GM23338 (cell line): ENCODE results near the gene PAPPA. TPM values are rescaled to one million over a fixed set of nuclear protein-coding genes. Genes with fewer than 3 reads are reported as not detected.

Source experiments
- ATAC-seq: fragments of 200-7000 bp; cut with Tn5 transposase; 3 replicates; pipeline ENCODE4 v1.9.1; 2020
- DNase-seq: peaks from one replicate; pipeline ENCODE4 v3.0.0-alpha.2; 2015; ENCODE audit warnings: low spot score
- H2AFZ ChIP-seq: fragments of 200-600 bp; sonication (generic); 2 replicates; pipeline ENCODE4 v1.8.0; 2016; ENCODE audit warnings: antibody characterized with exemption, mild to moderate bottlenecking, moderate library complexity
- H3F3A ChIP-seq: fragments of 200-600 bp; sonication (generic); replicated peaks from 2 replicates; pipeline ENCODE4 v1.8.0; 2017; ENCODE audit warnings: antibody characterized with exemption, mixed run types, low read depth
- H3K27ac ChIP-seq: fragments of 200-600 bp; sonication (generic); 2 replicates; pipeline ENCODE4 v1.6.1; 2016; ENCODE audit warnings: low read depth
- H3K27me3 ChIP-seq: fragments of 200-600 bp; sonication (generic); 2 replicates; pipeline ENCODE4 v1.8.0; 2016; ENCODE audit warnings: mild to moderate bottlenecking, mixed run types, moderate library complexity; ENCODE audit not compliant: insufficient read depth
- H3K36me3 ChIP-seq: fragments of 200-600 bp; sonication (generic); 2 replicates; pipeline ENCODE4 v1.8.0; 2016; ENCODE audit warnings: mild to moderate bottlenecking; ENCODE audit not compliant: insufficient read depth
- H3K4me1 ChIP-seq: fragments of 200-600 bp; sonication (generic); 2 replicates; pipeline ENCODE4 v1.8.0; 2016; ENCODE audit warnings: mild to moderate bottlenecking, moderate library complexity; ENCODE audit not compliant: insufficient read depth
- H3K4me2 ChIP-seq: fragments of 200-600 bp; sonication (generic); 2 replicates; pipeline ENCODE4 v1.7.1; 2017; ENCODE audit warnings: mixed run types
- H3K4me3 ChIP-seq: fragments of 200-600 bp; sonication (generic); 2 replicates; pipeline ENCODE4 v1.6.1; 2016; ENCODE audit warnings: mixed run types
- H3K79me2 ChIP-seq: fragments of 200-600 bp; sonication (generic); replicated peaks from 2 replicates; pipeline ENCODE4 v1.8.0; 2017; ENCODE audit warnings: mild to moderate bottlenecking; ENCODE audit not compliant: insufficient read depth
- H3K9me2 ChIP-seq: fragments of 200-600 bp; sonication (generic); 2 replicates; pipeline ENCODE4 v1.8.0; 2017; ENCODE audit not compliant: insufficient read depth
- H4K20me1 ChIP-seq: fragments of 200-600 bp; sonication (generic); replicated peaks from 2 replicates; pipeline ENCODE4 v1.8.0; 2017; ENCODE audit warnings: mild to moderate bottlenecking; ENCODE audit not compliant: insufficient read depth
- H3K27ac Mint-ChIP-seq: 2 replicates; pipeline ENCODE4 v1.8.0; 2020; ENCODE audit warnings: inconsistent platforms, mild to moderate bottlenecking, moderate library complexity, mixed read lengths
- H3K27me3 Mint-ChIP-seq: 3 replicates; pipeline ENCODE4 v1.8.0; 2022; ENCODE audit warnings: low read depth, mild to moderate bottlenecking, moderate library complexity, mixed read lengths, inconsistent platforms; ENCODE audit not compliant: insufficient read depth, poor library complexity
- H3K36me3 Mint-ChIP-seq: 3 replicates; pipeline ENCODE4 v1.8.0; 2021; ENCODE audit warnings: low read depth, mild to moderate bottlenecking, inconsistent platforms, moderate library complexity, mixed read lengths
- H3K4me1 Mint-ChIP-seq: 3 replicates; pipeline ENCODE4 v1.8.0; 2020; ENCODE audit warnings: mild to moderate bottlenecking, inconsistent platforms, mixed read lengths
- H3K4me3 Mint-ChIP-seq: 3 replicates; pipeline ENCODE4 v1.8.0; 2021; ENCODE audit warnings: moderate library complexity, mild to moderate bottlenecking, inconsistent platforms, mixed read lengths
- H3K9me3 Mint-ChIP-seq: 3 replicates; pipeline ENCODE4 v1.8.0; 2020; ENCODE audit warnings: moderate library complexity, mild to moderate bottlenecking, inconsistent platforms, mixed read lengths
- CREB1 ChIP-seq: fragments of 250-450 bp; sonication (Bioruptor Pico); IDR thresholded peaks from 2 replicates; pipeline ENCODE4 v1.5.0; 2020; ENCODE audit warnings: low read depth, mild to moderate bottlenecking, moderate library complexity
- EZH2 ChIP-seq: fragments of 200-600 bp; sonication (generic); IDR thresholded peaks from one replicate; pipeline ENCODE4 v1.8.0; 2017; ENCODE audit warnings: antibody characterized with exemption, mild to moderate bottlenecking, low read depth; ENCODE audit not compliant: unreplicated experiment
- EZH2phosphoT487 ChIP-seq: fragments of 200-600 bp; sonication (generic); IDR thresholded peaks from one replicate; pipeline ENCODE4 v1.8.1; 2018; ENCODE audit warnings: antibody characterized with exemption; ENCODE audit not compliant: unreplicated experiment
- JUNB ChIP-seq: IDR thresholded peaks from one replicate; pipeline ENCODE4 v1.6.1; 2016; ENCODE audit warnings: antibody characterized with exemption; ENCODE audit not compliant: unreplicated experiment
- NANOG ChIP-seq: IDR thresholded peaks from 2 replicates; pipeline ENCODE4 v1.6.1; 2016; ENCODE audit warnings: antibody characterized with exemption, borderline replicate concordance
- POLR2AphosphoS5 ChIP-seq: IDR thresholded peaks from 2 replicates; pipeline ENCODE4 v1.6.1; 2016; ENCODE audit warnings: antibody characterized with exemption, low read depth
- STAT1 ChIP-seq: IDR thresholded peaks from one replicate; pipeline ENCODE4 v1.6.1; 2016; ENCODE audit warnings: antibody characterized with exemption; ENCODE audit not compliant: unreplicated experiment
- ZNF114 ChIP-seq: fragments of 250-450 bp; sonication (Bioruptor Pico); IDR thresholded peaks from 2 replicates; pipeline ENCODE4 v1.5.0; 2020; ENCODE audit warnings: mild to moderate bottlenecking, moderate library complexity
- ZNF331 ChIP-seq: fragments of 250-450 bp; sonication (Bioruptor Pico); IDR thresholded peaks from 2 replicates; pipeline ENCODE4 v1.5.0; 2020; ENCODE audit warnings: low read depth, mild to moderate bottlenecking, moderate library complexity
- ZNF462 ChIP-seq: fragments of 250-450 bp; sonication (Bioruptor Pico); IDR thresholded peaks from 2 replicates; pipeline ENCODE4 v1.5.0; 2020; ENCODE audit warnings: mild to moderate bottlenecking, moderate library complexity
- polyA plus RNA-seq: library from polyadenylated mRNA; unstranded; fragments of >200 nt; fragmentation: Nextera tagmentation; extraction: Ambion mirVana; gene quantifications from 2 replicates; pipeline ENCODE4 v1.2.1, GENCODE V29; 2016
- total RNA-seq: library from RNA; depleted of rRNA; stranded (reverse); fragments of >200 nt; shearing (Covaris generic); gene quantifications from 2 replicates; pipeline ENCODE4 v1.2.3, GENCODE V29; 2014
- TF ChIP-seq, protein P1 (sequence below): IDR thresholded peaks from one replicate; pipeline ENCODE4 v1.6.1; 2018; ENCODE audit warnings: antibody characterized with exemption; ENCODE audit not compliant: unreplicated experiment
- TF ChIP-seq, protein P2 (sequence below): IDR thresholded peaks from 2 replicates; pipeline ENCODE4 v1.6.1; 2016; ENCODE audit warnings: antibody characterized with exemption
- TF ChIP-seq, protein P3 (sequence below), 2 experiments: fragments of 200-600 bp in 1 of 2; sonication (generic) in 1 of 2; conservative IDR thresholded peaks; 2 replicates each; pipeline versions ENCODE4 v1.5.1 to v1.6.1; 2016 to 2017; ENCODE audit warnings: antibody characterized with exemption in 2 of 2, low read depth in 2 of 2, mild to moderate bottlenecking in 2 of 2, moderate library complexity in 1 of 2

The PAPPA gene
- total and polyA plus RNA-seq, 2 experiments from 2014 or later, result 0.38 to 0.66 TPM

GRCh38 chr9:116145036-116145435 is 8.6 kb upstream of the PAPPA start:
- Histone ChIP-seq H3K4me2 (no peak overlapping the region), H3K36me3 (no peaks in the 10 kb centered on the region), H3K79me2 (no peaks in the 10 kb centered on the region), H3K27me3 (no peaks in the 10 kb centered on the region), H3K27ac (no peak overlapping the region), H3K9me2 (no peaks in the 10 kb centered on the region), H4K20me1 (0 out of 2 replicates have a peak, but pooled peaks cover 3% of the 10 kb centered on the region), H3F3A (no peaks in the 10 kb centered on the region), H3K4me1 (no peaks in the 10 kb centered on the region), H3K4me3 (no peak overlapping the region), H2AFZ (no peak overlapping the region)
- Mint-ChIP-seq H3K36me3 (no peaks in the 10 kb centered on the region), H3K4me1 (0 out of 3 replicates have a peak, but pooled peaks cover 2% of the 10 kb centered on the region), H3K27me3 (no peaks in the 10 kb centered on the region), H3K4me3 (no peak overlapping the region), H3K9me3 (no peaks in the 10 kb centered on the region), H3K27ac (no peak overlapping the region)
- ATAC-seq (no peak), DNase-seq (no peak)
- TF ChIP-seq ZNF114 (CRISPR knock-in tag), result no peak
- no peak for TF ChIP-seq EZH2phosphoT487
- no peak for TF ChIP-seq CREB1 (CRISPR knock-in tag)
- TF ChIP-seq STAT1, result no peak
- TF ChIP-seq EZH2, result no peak
- TF ChIP-seq ZNF462 (CRISPR knock-in tag), result no peak
- no peak for TF ChIP-seq POLR2AphosphoS5
- TF ChIP-seq, protein P1, sequence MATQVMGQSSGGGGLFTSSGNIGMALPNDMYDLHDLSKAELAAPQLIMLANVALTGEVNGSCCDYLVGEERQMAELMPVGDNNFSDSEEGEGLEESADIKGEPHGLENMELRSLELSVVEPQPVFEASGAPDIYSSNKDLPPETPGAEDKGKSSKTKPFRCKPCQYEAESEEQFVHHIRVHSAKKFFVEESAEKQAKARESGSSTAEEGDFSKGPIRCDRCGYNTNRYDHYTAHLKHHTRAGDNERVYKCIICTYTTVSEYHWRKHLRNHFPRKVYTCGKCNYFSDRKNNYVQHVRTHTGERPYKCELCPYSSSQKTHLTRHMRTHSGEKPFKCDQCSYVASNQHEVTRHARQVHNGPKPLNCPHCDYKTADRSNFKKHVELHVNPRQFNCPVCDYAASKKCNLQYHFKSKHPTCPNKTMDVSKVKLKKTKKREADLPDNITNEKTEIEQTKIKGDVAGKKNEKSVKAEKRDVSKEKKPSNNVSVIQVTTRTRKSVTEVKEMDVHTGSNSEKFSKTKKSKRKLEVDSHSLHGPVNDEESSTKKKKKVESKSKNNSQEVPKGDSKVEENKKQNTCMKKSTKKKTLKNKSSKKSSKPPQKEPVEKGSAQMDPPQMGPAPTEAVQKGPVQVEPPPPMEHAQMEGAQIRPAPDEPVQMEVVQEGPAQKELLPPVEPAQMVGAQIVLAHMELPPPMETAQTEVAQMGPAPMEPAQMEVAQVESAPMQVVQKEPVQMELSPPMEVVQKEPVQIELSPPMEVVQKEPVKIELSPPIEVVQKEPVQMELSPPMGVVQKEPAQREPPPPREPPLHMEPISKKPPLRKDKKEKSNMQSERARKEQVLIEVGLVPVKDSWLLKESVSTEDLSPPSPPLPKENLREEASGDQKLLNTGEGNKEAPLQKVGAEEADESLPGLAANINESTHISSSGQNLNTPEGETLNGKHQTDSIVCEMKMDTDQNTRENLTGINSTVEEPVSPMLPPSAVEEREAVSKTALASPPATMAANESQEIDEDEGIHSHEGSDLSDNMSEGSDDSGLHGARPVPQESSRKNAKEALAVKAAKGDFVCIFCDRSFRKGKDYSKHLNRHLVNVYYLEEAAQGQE, result no peak
- TF ChIP-seq, protein P2, sequence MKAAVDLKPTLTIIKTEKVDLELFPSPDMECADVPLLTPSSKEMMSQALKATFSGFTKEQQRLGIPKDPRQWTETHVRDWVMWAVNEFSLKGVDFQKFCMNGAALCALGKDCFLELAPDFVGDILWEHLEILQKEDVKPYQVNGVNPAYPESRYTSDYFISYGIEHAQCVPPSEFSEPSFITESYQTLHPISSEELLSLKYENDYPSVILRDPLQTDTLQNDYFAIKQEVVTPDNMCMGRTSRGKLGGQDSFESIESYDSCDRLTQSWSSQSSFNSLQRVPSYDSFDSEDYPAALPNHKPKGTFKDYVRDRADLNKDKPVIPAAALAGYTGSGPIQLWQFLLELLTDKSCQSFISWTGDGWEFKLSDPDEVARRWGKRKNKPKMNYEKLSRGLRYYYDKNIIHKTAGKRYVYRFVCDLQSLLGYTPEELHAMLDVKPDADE, result no peak
- TF ChIP-seq NANOG, result no peak
- no peak for TF ChIP-seq ZNF331 (CRISPR knock-in tag)
- TF ChIP-seq, protein P3, sequence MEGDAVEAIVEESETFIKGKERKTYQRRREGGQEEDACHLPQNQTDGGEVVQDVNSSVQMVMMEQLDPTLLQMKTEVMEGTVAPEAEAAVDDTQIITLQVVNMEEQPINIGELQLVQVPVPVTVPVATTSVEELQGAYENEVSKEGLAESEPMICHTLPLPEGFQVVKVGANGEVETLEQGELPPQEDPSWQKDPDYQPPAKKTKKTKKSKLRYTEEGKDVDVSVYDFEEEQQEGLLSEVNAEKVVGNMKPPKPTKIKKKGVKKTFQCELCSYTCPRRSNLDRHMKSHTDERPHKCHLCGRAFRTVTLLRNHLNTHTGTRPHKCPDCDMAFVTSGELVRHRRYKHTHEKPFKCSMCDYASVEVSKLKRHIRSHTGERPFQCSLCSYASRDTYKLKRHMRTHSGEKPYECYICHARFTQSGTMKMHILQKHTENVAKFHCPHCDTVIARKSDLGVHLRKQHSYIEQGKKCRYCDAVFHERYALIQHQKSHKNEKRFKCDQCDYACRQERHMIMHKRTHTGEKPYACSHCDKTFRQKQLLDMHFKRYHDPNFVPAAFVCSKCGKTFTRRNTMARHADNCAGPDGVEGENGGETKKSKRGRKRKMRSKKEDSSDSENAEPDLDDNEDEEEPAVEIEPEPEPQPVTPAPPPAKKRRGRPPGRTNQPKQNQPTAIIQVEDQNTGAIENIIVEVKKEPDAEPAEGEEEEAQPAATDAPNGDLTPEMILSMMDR (conservative IDR thresholded peaks at IDR 0.05; ENCODE audit: low read depth in 2 of 2), result no peak
- TF ChIP-seq JUNB, result no peak
